Sigmoid colon (tissue), 7 donors: ENCODE data around the gene ADAM23. TPM values are rescaled to one million over a fixed set of nuclear protein-coding genes. Genes with fewer than 3 reads are reported as not detected.

Experiments
- DNase-seq: peaks from one replicate; pipeline ENCODE4 v3.0.0-alpha.2; 2019
- H3K27ac ChIP-seq, 4 donors: fragments of 200-600 bp; sonication (generic); one replicate each; pipeline ENCODE4 v1.5.1; 2016 to 2019; ENCODE audit warnings: mild to moderate bottlenecking in 1 of 4
- H3K27me3 ChIP-seq, 3 donors: fragments of 200-600 bp; sonication (generic); one replicate each; pipeline ENCODE4 v1.5.1; 2019; ENCODE audit warnings: mild to moderate bottlenecking in 1 of 3
- H3K36me3 ChIP-seq, 4 donors: fragments of 200-600 bp; sonication (generic); one replicate each; pipeline ENCODE4 v1.5.1; 2016 to 2019
- H3K4me1 ChIP-seq, 4 donors: fragments of 200-600 bp; sonication (generic); one replicate each; pipeline ENCODE4 v1.5.1; 2017 to 2019
- H3K4me3 ChIP-seq, 4 donors: fragments of 200-600 bp; sonication (generic); one replicate each; pipeline ENCODE4 v1.5.1; 2017 to 2019; ENCODE audit warnings: mild to moderate bottlenecking in 2 of 4, moderate library complexity in 1 of 4
- H3K9me3 ChIP-seq, 4 donors: fragments of 200-600 bp in 3 of 4; sonication (generic) in 3 of 4; one replicate each; pipeline versions ENCODE4 v1.5.1 to v1.6.1; 2013 to 2019
- EP300 ChIP-seq, 4 donors: sonication (generic); formaldehyde crosslinking; IDR thresholded peaks; one replicate each; pipeline ENCODE4 v1.6.1; 2017; ENCODE audit warnings: antibody characterized with exemption in 4 of 4
- POLR2A ChIP-seq, 2 donors: fragments of 450-650 bp; IDR thresholded peaks; one replicate each; pipeline ENCODE4 v1.6.1; 2016; ENCODE audit warnings: antibody characterized with exemption in 2 of 2, mild to moderate bottlenecking in 2 of 2, moderate library complexity in 2 of 2
- POLR2AphosphoS5 ChIP-seq, 4 donors: sonication (generic); formaldehyde crosslinking; IDR thresholded peaks; one replicate each; pipeline ENCODE4 v1.6.1; 2017; ENCODE audit warnings: antibody characterized with exemption in 4 of 4
- WGBS, 2 donors: extraction: QIAGEN DNeasy Blood & Tissue Kit; methylation state at CpG; one replicate each; pipeline ENCODE4 v1.1.7; 2013; 5-methylcytosine and 5-hydroxymethylcytosine counted together
- intact Hi-C: fragments of 100-400 bp; cut with DNase I; formaldehyde crosslinking; loops from one replicate; pipeline ENCODE4 v1.15.1; 2023
- polyA plus RNA-seq, 3 donors: library from polyadenylated mRNA; stranded (reverse); fragments of 200-250 nt; gene quantifications; one replicate each; pipeline ENCODE4 v1.2.3, GENCODE V29; 2013
- total RNA-seq, 4 donors: library from RNA; depleted of rRNA; stranded (reverse); fragments of >200 nt; gene quantifications; one replicate each; pipeline ENCODE4 v1.1.0, GENCODE V29; 2016
- TF ChIP-seq, protein P1 (sequence below), 4 experiments: fragments of 450-650 bp in 3 of 4; fragments of 200-600 bp in 1 of 4; IDR thresholded peaks; one replicate each; pipeline ENCODE4 v1.5.1; 2016 to 2019; ENCODE audit warnings: antibody characterized with exemption in 4 of 4, mild to moderate bottlenecking in 3 of 4, moderate library complexity in 2 of 4
- donor health status: healthy with polysubstance abuse.
- donor health status: Bipolar disorder and iron deficiency.
- donor health status: healthy.

Gene ADAM23
- total and polyA plus RNA-seq, 7 donors: under 0.01 to 2.9 (median 1.6) TPM

- Histone ChIP-seq H3K4me1 (no peaks in the 10 kb centered on the region), H3K27ac (no peak overlapping the region), H3K36me3 (no peaks in the 10 kb centered on the region), H3K27me3 (no peaks in the 10 kb centered on the region), H3K9me3 (peaks cover 0 to under 1% (median 0%) of the 10 kb centered on the region in 4 donors), H3K4me3 (no peak overlapping the region)
- TF ChIP-seq, protein P1, sequence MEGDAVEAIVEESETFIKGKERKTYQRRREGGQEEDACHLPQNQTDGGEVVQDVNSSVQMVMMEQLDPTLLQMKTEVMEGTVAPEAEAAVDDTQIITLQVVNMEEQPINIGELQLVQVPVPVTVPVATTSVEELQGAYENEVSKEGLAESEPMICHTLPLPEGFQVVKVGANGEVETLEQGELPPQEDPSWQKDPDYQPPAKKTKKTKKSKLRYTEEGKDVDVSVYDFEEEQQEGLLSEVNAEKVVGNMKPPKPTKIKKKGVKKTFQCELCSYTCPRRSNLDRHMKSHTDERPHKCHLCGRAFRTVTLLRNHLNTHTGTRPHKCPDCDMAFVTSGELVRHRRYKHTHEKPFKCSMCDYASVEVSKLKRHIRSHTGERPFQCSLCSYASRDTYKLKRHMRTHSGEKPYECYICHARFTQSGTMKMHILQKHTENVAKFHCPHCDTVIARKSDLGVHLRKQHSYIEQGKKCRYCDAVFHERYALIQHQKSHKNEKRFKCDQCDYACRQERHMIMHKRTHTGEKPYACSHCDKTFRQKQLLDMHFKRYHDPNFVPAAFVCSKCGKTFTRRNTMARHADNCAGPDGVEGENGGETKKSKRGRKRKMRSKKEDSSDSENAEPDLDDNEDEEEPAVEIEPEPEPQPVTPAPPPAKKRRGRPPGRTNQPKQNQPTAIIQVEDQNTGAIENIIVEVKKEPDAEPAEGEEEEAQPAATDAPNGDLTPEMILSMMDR (IDR thresholded peaks at IDR 0.05): no peak
- TF ChIP-seq POLR2A (IDR thresholded peaks at IDR 0.05) (no peak), POLR2AphosphoS5 (IDR thresholded peaks at IDR 0.05) (no peak), EP300 (IDR thresholded peaks at IDR 0.05) (no peak)
- DNase-seq: no peak
- intact Hi-C loops: no loop called here
- WGBS, 2 donors: 47 to 72% methylated on average over 2 of the region's 2 CpGs
Observed at GRCh38 chr2:206423147-206423546, 20.2 kb upstream of the ADAM23 start.

- WGBS, 2 donors: 47 to 67% methylated on average over 3 of the region's 3 CpGs
- intact Hi-C loops: no loop called here
- Histone ChIP-seq H3K4me3 (no peak overlapping the region), H3K36me3 (no peaks in the 10 kb centered on the region), H3K9me3 (no peaks in the 10 kb centered on the region), H3K4me1 (no peaks in the 10 kb centered on the region), H3K27me3 (no peaks in the 10 kb centered on the region), H3K27ac (no peak overlapping the region)
- TF ChIP-seq EP300 (IDR thresholded peaks at IDR 0.05) (no peak), POLR2A (IDR thresholded peaks at IDR 0.05) (no peak), POLR2AphosphoS5 (IDR thresholded peaks at IDR 0.05) (no peak)
- TF ChIP-seq, protein P1 (IDR thresholded peaks at IDR 0.05): no peak
- no peak for DNase-seq
Observed at GRCh38 chr2:206424134-206424533, 19.2 kb upstream of the ADAM23 start.

DNA sequence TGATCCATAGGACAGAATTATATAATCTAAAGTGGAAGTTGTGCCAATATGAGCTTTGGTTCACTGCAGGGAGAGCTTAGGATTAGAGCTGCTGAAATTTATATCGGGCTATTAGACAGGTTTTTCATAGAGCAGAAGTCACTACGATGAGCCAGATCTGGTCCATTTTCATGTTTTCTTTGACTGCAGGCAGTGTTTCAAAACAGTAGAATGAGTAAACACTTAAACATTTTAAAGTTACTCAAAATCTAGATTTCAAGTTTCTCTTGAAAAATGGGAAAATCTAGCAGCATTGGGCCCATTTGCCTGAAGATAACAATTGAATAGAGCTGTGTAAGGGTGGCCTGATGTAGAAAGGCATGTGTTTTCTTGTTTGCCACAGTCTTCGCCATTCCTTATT is 14.5 kb upstream of the ADAM23 start:
- Histone ChIP-seq H3K4me3 (no peak overlapping the region), H3K27ac (no peak overlapping the region), H3K27me3 (no peaks in the 10 kb centered on the region), H3K4me1 (no peaks in the 10 kb centered on the region), H3K9me3 (no peaks in the 10 kb centered on the region), H3K36me3 (no peaks in the 10 kb centered on the region)
- intact Hi-C loops: no loop called here
- DNase-seq: no peak
- WGBS, 2 donors: 94 to 96% methylated on average over 3 of the region's 3 CpGs
- TF ChIP-seq EP300 (IDR thresholded peaks at IDR 0.05) (no peak), POLR2AphosphoS5 (IDR thresholded peaks at IDR 0.05) (no peak), POLR2A (IDR thresholded peaks at IDR 0.05) (no peak)
- TF ChIP-seq, protein P1 (IDR thresholded peaks at IDR 0.05): no peak

- Histone ChIP-seq H3K4me3 (no peak overlapping the region), H3K4me1 (no peaks in the 10 kb centered on the region), H3K36me3 (no peaks in the 10 kb centered on the region), H3K27me3 (no peaks in the 10 kb centered on the region), H3K27ac (no peak overlapping the region), H3K9me3 (no peaks in the 10 kb centered on the region)
- intact Hi-C loops: no loop called here
- DNase-seq: no peak
- no peak for TF ChIP-seq POLR2A (IDR thresholded peaks at IDR 0.05)
- TF ChIP-seq POLR2AphosphoS5 (IDR thresholded peaks at IDR 0.05): no peak
- TF ChIP-seq EP300 (IDR thresholded peaks at IDR 0.05): no peak
- TF ChIP-seq, protein P1 (IDR thresholded peaks at IDR 0.05): no peak
- WGBS, 2 donors: 88 to 92% methylated on average over 2 of the region's 2 CpGs
Observed at GRCh38 chr2:206430452-206430851, 12.9 kb upstream of the ADAM23 start.

DNA sequence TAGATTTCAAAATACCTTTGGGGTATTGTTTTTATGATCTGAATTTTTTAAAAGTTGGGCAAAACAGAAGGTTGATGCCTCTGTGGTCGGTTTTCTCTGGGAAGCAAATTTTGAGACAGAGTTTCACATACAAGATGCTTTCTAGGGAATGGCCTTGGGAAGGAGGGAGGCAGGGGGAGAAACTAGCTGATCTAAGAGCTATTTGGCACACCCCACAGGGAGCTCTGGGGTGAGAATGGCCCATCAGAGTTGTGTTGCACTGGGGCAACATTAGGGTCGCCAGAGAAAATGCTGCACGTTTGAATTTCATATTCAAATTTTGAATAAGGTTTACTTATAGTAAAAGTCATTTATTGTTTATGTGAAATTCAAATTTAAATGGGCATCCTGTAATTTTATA is 11.9 kb upstream of the ADAM23 start:
- no peaks in the 10 kb centered on the region for H3K9me3 ChIP-seq
- no peak for DNase-seq
- WGBS, 2 donors: 72 to 77% methylated on average over 3 of the region's 3 CpGs
- TF ChIP-seq, protein P1 (IDR thresholded peaks at IDR 0.05): no peak
- no peak for TF ChIP-seq POLR2AphosphoS5 (IDR thresholded peaks at IDR 0.05)
- no peak for TF ChIP-seq EP300 (IDR thresholded peaks at IDR 0.05)
- no peak for TF ChIP-seq POLR2A (IDR thresholded peaks at IDR 0.05)
- intact Hi-C loops: no loop called here
- H3K36me3 ChIP-seq: no peaks in the 10 kb centered on the region
- no peaks in the 10 kb centered on the region for H3K4me1 ChIP-seq
- no peaks in the 10 kb centered on the region for H3K27me3 ChIP-seq
- no peak overlapping the region for H3K4me3 ChIP-seq
- H3K27ac ChIP-seq: no peak overlapping the region
